CD14-positive monocyte (primary cell): ENCODE results near the gene XRCC5. TPM values are rescaled to one million over a fixed set of nuclear protein-coding genes. Genes with fewer than 3 reads are reported as not detected.

Source experiments
- DNase-seq, 3 donors: peaks; one replicate each; pipeline ENCODE4 v3.0.0-alpha.2; 2011 to 2022
- H2AFZ ChIP-seq: 2 replicates; pipeline ENCODE4 v1.6.0; 2012; ENCODE audit warnings: mild to moderate bottlenecking, low read depth, low read length, inconsistent platforms; ENCODE audit not compliant: insufficient read depth, poor library complexity, severe bottlenecking
- H3K27ac ChIP-seq, 2 donors: 1 replicate in 1 of 2; 2 replicates in 1 of 2; pipeline ENCODE4 v1.5.1; 2012 to 2013; ENCODE audit warnings: low read length in 2 of 2, control low read depth in 1 of 2, inconsistent platforms in 1 of 2, low read depth in 1 of 2, mild to moderate bottlenecking in 1 of 2
- H3K27me3 ChIP-seq, 2 donors: one replicate each; pipeline versions ENCODE4 v1.6.0 to v1.6.1; 2011 to 2013; ENCODE audit warnings: low read length in 2 of 2; ENCODE audit not compliant: control insufficient read depth in 2 of 2, insufficient read depth in 2 of 2
- H3K36me3 ChIP-seq, 2 donors: replicated peaks in 1 of 2; 1 replicate in 1 of 2; 2 replicates in 1 of 2; pipeline versions ENCODE4 v1.5.1 to v1.6.1; 2012 to 2013; ENCODE audit warnings: low read length in 2 of 2, control low read depth in 1 of 2, inconsistent platforms in 1 of 2, mild to moderate bottlenecking in 1 of 2; ENCODE audit not compliant: insufficient read depth in 2 of 2, control insufficient read depth in 1 of 2
- H3K4me1 ChIP-seq, 2 donors: 1 replicate in 1 of 2; 2 replicates in 1 of 2; pipeline versions ENCODE4 v1.5.1 to v1.6.1; 2012 to 2013; ENCODE audit warnings: low read length in 2 of 2, control low read depth in 1 of 2, inconsistent platforms in 1 of 2, mild to moderate bottlenecking in 1 of 2, moderate library complexity in 1 of 2; ENCODE audit not compliant: insufficient read depth in 2 of 2, control insufficient read depth in 1 of 2
- H3K4me2 ChIP-seq: replicated peaks from 2 replicates; pipeline ENCODE3; 2012; ENCODE audit warnings: low read length, moderate library complexity, mild to moderate bottlenecking; ENCODE audit not compliant: poor library complexity, severe bottlenecking; ENCODE audit errors: extremely low read depth
- H3K4me3 ChIP-seq, 3 experiments: fragments of 200-600 bp in 1 of 3; sonication (generic) in 1 of 3; replicated peaks in 1 of 3; 1 replicate in 2 of 3; 2 replicates in 1 of 3; pipeline ENCODE4 v1.5.1; 2011 to 2013; ENCODE audit warnings: low read length in 3 of 3, mild to moderate bottlenecking in 3 of 3, control low read depth in 2 of 3, low read depth in 2 of 3, inconsistent platforms in 1 of 3, moderate library complexity in 1 of 3
- H3K79me2 ChIP-seq: 2 replicates; pipeline ENCODE4 v1.6.0; 2012; ENCODE audit warnings: mild to moderate bottlenecking, control low read depth, inconsistent platforms, low read length, moderate library complexity; ENCODE audit not compliant: insufficient read depth
- H3K9ac ChIP-seq: 2 replicates; pipeline ENCODE4 v1.6.0; 2017; ENCODE audit warnings: low read length, mild to moderate bottlenecking; ENCODE audit not compliant: insufficient read depth, poor library complexity, severe bottlenecking
- H3K9me3 ChIP-seq, 2 donors: replicated peaks in 1 of 2; 1 replicate in 1 of 2; 2 replicates in 1 of 2; pipeline versions ENCODE4 v1.5.1 to v1.6.1; 2012 to 2013; ENCODE audit warnings: low read length in 2 of 2, control low read depth in 1 of 2; ENCODE audit not compliant: control insufficient read depth in 1 of 2, insufficient read depth in 1 of 2
- H4K20me1 ChIP-seq: 2 replicates; pipeline ENCODE4 v1.6.0; 2012; ENCODE audit warnings: mild to moderate bottlenecking, low read length, control low read depth, moderate library complexity; ENCODE audit not compliant: insufficient read depth
- H3K27ac Mint-ChIP-seq, 7 donors: one replicate each; pipeline ENCODE4 v1.8.0; 2020; ENCODE audit warnings: mild to moderate bottlenecking in 7 of 7, mixed read lengths in 7 of 7, moderate library complexity in 6 of 7, inconsistent platforms in 2 of 7
- H3K27me3 Mint-ChIP-seq, 3 donors: one replicate each; pipeline ENCODE4 v1.8.0; 2021 to 2022; ENCODE audit warnings: low read depth in 3 of 3, mild to moderate bottlenecking in 3 of 3, mixed read lengths in 3 of 3, moderate library complexity in 3 of 3, inconsistent platforms in 1 of 3
- H3K36me3 Mint-ChIP-seq, 2 donors: one replicate each; pipeline ENCODE4 v1.8.0; 2020; ENCODE audit warnings: mixed read lengths in 2 of 2, inconsistent platforms in 1 of 2, mild to moderate bottlenecking in 1 of 2
- H3K4me1 Mint-ChIP-seq: one replicate; pipeline ENCODE4 v1.8.0; 2020; ENCODE audit warnings: mild to moderate bottlenecking, mixed read lengths
- H3K4me3 Mint-ChIP-seq, 2 donors: one replicate each; pipeline ENCODE4 v1.8.0; 2020; ENCODE audit warnings: mild to moderate bottlenecking in 2 of 2, mixed read lengths in 2 of 2, moderate library complexity in 1 of 2
- H3K9me3 Mint-ChIP-seq, 7 donors: one replicate each; pipeline ENCODE4 v1.8.0; 2020 to 2022; ENCODE audit warnings: mixed read lengths in 7 of 7, mild to moderate bottlenecking in 6 of 7, moderate library complexity in 6 of 7, inconsistent platforms in 2 of 7
- CTCF ChIP-seq: fragments of 200-600 bp; IDR thresholded peaks from one replicate; pipeline ENCODE4 v1.8.0; 2022; ENCODE audit warnings: antibody characterized with exemption, mild to moderate bottlenecking
- WGBS: methylation state at CpG from one replicate; pipeline ENCODE4 v1.1.5; 2013; ENCODE audit warnings: missing lambda C conversion rate; ENCODE audit not compliant: insufficient coverage; 5-methylcytosine and 5-hydroxymethylcytosine counted together
- intact Hi-C, 2 donors: fragments of 100-400 bp; cut with micrococcal nuclease; formaldehyde crosslinking; loops; one replicate each; pipeline versions ENCODE4 v1.15.0 to v1.15.1; 2023
- polyA plus RNA-seq, 3 donors: library from polyadenylated mRNA; depleted of rRNA in 1 of 3; unstranded in 2 of 3; stranded (reverse) in 1 of 3; fragments of 300-500 nt in 2 of 3; fragments of >200 nt in 1 of 3; fragmentation: Illumina TruSeq in 2 of 3; gene quantifications; 1 replicate in 2 of 3; 2 replicates in 1 of 3; pipeline ENCODE4 v1.2.3, GENCODE V29; 2012 to 2021

The XRCC5 gene
- polyA plus RNA-seq, 3 donors: 55.3 to 281 (median 258) TPM

DNA sequence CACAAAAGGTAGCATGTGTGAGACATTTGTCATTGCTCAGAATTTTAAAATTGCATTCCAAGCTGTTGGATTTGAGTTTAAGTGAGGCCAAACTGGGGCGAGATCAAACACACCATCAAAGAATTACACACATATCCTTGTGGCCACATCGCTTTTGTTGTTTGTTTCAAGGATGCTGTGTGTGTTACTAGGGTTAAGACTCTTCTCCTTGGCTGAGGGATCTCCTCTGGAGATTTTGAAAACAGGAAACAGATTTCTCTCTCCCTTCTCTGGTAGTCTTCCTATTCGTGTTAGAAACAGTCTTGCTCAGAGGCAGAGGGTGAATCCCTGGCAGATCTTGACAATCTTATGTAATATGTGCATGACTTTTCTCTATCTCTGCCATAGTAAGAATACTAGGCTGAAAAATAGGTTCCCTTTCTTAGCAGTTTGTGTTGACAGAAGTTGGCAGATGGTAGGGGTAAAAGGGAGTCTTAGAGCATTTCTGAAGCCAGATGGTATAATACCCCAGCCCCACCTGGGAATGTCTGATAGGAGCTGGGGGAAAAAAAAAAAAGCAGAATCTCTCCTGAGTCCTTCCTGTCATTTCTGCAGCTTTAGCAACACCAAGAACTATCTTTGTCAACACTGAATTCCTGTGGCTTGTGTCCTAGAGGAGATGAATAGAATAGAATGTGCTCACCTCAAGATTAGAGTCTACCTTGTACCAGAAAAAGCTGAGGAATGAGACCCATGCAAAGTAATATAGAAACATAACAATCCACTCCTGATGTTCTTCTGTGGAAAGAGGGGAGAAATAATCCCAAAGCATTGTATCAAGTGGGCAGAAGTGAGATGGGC, 101.8 kb downstream of the XRCC5 start:
- no peaks in the 10 kb centered on the region for H3K27me3 ChIP-seq
- WGBS: no CpG with 5 or more reads among the region's 3 CpGs
- peaks cover 32 to 92% of the 10 kb centered on the region in 2 donors for H3K36me3 ChIP-seq
- DNase-seq: no peak
- no peak overlapping the region for H3K4me2 ChIP-seq
- H3K9me3 ChIP-seq: no peaks in the 10 kb centered on the region
- H3K9me3 Mint-ChIP-seq: no peaks in the 10 kb centered on the region
- peak overlapping the region in 1 of 2 donors; percentile 18 for H3K27ac ChIP-seq
- no peak overlapping the region for H3K4me3 ChIP-seq
- H3K4me1 ChIP-seq: peaks cover 0 to 1% of the 10 kb centered on the region in 2 donors
- no peak overlapping the region for H3K4me3 Mint-ChIP-seq
- intact Hi-C loops: no loop called here
- H3K79me2 ChIP-seq: no peaks in the 10 kb centered on the region
- no peaks in the 10 kb centered on the region for H3K27me3 Mint-ChIP-seq
- H3K27ac Mint-ChIP-seq: no peak overlapping the region
- H3K4me1 Mint-ChIP-seq: peaks cover 7% of the 10 kb centered on the region
- no peak for TF ChIP-seq CTCF
- H2AFZ ChIP-seq: no peak overlapping the region
- H4K20me1 ChIP-seq: peaks cover 11% of the 10 kb centered on the region
- no peak overlapping the region for H3K9ac ChIP-seq
- H3K36me3 Mint-ChIP-seq: peaks cover 56 to 60% of the 10 kb centered on the region in 2 donors

DNA sequence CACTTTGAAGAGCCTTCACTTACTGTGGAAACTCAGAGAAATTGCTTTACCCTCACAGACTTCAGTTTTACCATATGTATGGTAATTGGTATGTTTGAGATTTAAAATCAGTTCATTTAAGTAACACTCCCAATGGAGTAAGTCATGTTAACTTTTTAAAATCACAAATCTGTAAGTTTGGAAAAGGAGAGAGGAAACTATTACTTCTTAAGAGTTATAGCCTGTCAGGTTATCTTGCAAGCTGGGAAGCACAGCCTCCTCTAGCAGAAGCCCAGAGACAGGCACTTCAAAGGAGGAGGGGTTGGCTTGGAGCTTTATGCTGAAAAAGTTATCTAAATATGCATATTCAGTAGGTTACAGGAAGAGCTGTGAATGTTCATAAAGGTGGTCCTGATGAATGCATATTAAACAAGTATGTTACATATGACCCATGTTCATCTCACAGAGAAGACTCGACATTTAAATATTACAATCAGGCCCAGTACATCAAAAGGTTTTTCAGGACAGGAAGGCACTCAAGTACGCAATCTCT, 102.5 kb downstream of the XRCC5 start:
- Histone ChIP-seq H3K79me2 (no peaks in the 10 kb centered on the region), H4K20me1 (peaks cover 4% of the 10 kb centered on the region), H2AFZ (no peak overlapping the region), H3K4me1 (no peaks in the 10 kb centered on the region), H3K4me3 (no peak overlapping the region), H3K27ac (no peak overlapping the region), H3K9ac (no peak overlapping the region), H3K27me3 (no peaks in the 10 kb centered on the region), H3K36me3 (peaks cover 25 to 88% of the 10 kb centered on the region in 2 donors), H3K9me3 (no peaks in the 10 kb centered on the region), H3K4me2 (no peak overlapping the region)
- Mint-ChIP-seq H3K27me3 (no peaks in the 10 kb centered on the region), H3K27ac (no peak overlapping the region), H3K9me3 (no peaks in the 10 kb centered on the region), H3K4me3 (no peak overlapping the region), H3K36me3 (peaks cover 48 to 57% of the 10 kb centered on the region in 2 donors), H3K4me1 (peaks cover 5% of the 10 kb centered on the region)
- WGBS: 100% methylated on average over 1 of the region's 2 CpGs
- TF ChIP-seq CTCF: no peak
- intact Hi-C loops: no loop called here
- no peak for DNase-seq
